ENCODE results near the gene ARHGAP10.

The ARHGAP10 gene

DNA sequence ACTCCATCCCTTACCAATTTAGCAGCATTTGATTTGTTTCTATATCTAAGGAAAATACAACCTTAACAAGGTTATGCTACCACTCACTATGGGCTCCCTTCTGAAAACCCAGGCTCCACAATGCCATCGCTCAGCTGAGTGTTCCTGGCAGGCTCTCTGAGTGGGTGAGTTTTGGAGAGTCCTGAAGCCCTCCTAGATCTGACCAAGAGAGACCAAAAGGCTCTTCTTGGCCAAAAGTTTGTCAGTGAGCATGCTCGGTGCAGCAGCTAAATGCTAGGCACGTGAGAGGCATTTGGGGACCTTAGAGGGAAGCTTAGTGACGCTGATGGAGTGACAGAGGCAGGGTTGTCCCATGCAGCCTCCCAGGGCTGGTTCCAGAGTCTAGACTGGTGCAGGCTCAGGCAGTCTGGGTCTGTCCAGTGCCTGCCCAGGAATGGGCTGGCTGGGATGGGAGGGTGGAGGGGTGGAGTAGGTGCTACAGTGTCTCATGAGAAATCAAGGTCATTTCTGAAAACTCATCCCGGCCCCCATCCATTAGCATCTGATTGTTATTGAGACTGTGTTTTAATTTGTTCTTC lies 363.5 kb downstream of the ARHGAP10 start:
- no peak for DNase-seq (ENCODE audit: low read depth)

DNA sequence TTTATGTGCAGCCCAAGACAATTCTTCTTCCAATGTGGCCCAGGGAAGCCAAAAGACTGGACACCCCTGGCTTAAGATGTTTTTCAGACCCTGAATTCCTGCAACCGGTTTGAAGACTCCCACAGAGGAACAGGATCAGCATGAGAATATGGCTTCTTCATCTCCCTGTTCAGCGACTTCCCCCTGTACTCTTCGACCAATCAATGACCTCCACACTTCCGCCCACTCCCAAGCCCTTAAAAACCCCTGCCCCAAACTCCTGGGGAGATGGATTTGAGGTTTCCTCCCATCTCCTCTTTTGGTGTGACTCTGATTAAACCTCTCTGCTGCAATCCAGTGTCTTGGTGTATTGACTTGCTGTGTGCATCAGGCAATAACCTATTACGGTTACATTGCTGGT lies 365.9 kb downstream of the ARHGAP10 start:
- DNase-seq (ENCODE audit: low read depth), result no peak

DNA sequence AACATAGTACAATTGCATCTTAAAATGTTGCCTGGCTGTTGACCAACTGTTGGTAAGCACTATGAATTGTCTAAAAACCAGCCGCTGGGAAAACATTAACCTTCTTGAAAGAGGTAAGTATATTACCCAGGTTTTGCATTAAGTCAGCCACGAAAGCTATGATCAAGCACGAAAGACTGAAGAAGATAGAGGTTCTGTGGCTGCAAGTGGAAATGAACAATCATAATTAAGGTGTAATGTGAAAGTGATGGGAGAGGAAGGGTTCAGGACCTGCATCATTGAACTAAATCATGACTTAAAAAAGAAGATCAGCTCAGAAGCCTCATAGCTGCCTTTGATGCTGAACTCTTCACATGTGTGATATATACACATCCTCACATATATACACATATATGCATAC lies 369.3 kb downstream of the ARHGAP10 start:
- DNase-seq (ENCODE audit: low read depth), result no peak

DNA sequence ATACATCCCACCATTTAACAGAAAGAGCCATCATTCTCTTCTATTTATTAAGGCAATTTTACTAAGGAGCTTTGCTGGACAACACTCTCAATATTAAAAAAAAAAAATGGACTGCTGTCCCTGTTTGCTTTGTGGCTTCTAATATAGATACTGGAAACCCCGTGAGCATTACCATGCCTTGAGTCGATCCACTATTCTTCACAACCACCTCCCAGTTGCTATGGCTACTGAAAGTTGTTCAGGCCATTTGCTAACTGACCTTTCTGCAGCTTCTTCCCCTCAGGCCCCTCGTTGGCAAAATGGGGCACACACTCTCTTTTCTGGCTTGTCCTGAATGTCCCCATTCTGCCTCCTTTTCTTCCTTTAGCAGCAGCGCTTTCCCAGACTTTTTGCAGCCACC lies 369.9 kb downstream of the ARHGAP10 start:
- DNase-seq (ENCODE audit: low read depth), result no peak

DNA sequence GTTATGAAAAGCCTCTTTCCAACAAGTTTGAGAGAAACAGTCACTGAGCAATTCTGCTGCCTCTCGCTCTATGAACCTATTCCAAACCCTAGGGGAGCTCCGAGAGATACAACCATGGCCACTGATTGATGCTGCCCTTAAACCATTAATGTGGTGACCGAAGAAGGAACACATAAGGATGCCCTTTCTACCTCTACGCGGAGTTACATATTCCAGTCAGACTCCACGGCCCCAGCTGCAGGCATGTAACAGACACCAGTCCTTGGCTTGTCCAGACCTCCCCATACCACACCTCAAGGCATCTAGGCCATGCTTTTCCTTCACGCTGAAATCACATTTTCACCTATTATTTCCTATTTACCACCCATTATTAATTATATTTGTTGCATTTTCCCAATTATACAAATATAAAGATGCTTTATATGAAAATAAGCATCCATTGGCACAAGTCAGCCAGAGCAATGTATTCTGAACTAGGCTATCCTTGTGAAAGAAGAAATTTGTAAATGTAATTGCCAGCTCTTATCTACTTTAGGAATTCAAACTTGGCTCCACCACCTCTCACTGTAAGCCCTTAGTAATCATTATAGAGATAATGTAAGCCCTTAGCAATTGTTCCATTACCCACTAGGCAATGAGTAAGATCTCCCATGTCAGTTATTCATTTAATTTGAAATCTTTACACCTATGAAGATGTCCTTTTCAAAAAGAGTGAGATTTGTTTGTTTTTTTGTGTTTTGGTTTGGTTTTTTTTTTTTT lies 371.9 kb downstream of the ARHGAP10 start:
- no peak for DNase-seq (ENCODE audit: low read depth)

DNA sequence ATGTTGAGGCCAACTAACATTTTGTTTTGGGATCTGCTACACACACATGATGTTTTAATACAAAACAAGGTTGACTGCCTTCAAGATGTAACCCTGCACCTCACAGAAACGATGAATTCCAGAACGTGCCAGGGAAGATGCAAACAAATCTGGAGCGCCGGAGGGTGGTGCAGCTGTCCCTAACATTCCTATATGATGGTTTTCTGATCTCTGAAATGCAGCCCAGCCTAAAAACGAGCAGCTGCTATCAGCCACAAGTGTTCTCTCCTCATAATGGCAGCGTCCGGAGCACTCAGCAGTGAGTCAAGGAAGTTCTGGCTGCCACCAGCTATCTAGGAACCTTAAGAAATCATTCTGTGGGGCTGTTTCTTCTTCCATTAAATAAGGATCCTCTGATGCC lies 376.9 kb downstream of the ARHGAP10 start:
- no peak for DNase-seq (ENCODE audit: low read depth)

DNA sequence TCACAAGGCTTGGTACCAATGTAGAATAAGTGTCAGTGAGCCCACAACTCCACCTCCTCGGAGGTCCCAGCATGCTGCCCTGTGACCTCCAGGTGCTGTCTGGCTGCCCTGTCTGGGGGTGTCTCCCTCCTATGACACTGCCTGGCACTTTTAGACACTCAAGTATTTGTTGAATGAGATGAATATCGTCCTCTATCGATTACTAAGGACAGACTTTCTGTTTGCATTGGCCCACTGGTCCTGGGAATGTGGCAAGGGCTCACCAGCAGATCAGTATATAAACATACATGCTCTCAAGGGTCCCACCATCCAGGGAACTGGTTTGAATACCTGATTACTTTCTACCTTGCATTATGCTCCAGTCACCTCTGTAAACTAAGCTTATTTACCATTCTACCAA lies 377.3 kb downstream of the ARHGAP10 start:
- DNase-seq (ENCODE audit: low read depth), result no peak

DNA sequence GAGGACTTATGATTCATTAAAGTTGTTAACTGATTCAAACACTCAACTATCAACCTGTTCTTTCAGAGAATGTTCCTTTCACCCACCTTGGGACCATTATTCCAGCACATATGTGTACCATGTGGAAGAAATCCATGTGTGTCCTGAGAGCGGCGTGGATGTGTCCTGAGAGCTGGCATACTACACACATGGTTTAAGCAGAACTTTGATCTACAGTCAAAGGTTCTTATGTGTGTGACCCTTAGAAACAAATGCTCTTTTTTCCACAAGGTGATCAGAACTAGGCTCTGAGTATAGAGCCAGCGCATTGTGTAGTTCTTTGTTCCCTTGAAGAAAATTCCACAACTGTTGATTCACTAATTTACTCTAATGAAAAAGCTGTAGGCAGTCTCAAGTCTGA lies 378.3 kb downstream of the ARHGAP10 start:
- DNase-seq (ENCODE audit: low read depth), result no peak

DNA sequence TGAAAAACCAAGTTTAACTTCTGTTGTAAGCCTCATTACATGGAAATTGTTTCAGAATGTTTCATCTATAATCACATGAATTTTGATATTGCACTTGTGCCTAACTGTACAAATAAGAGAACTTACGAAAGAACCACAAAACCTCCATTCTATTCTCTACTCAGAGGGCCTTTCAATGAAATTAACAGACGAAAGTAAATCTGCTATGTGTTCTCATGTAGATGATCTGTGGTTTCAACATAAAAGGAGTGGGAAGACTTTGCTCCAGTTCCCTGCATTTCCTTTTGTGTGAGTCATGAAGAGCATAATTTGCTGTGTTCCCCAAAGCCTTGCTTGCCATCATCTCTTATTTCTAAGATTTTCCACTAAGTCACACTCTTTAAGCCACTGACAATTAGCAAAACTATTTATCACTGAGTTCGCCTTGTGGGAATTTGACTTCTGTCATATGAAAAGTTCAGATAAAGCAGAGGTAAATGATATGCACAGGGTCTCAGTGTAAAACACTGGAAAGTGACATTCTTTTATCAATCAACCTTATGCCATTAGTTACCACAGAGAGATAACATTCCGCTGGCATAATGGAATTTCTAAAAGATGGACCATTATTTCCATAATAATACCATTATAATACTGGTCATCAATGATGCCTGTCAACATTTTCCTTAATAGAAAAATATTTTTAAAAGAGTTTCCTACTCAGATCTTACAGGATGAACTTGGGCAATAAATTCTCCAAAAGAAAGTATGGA lies 380.5 kb downstream of the ARHGAP10 start:
- no peak for DNase-seq (ENCODE audit: low read depth)

DNA sequence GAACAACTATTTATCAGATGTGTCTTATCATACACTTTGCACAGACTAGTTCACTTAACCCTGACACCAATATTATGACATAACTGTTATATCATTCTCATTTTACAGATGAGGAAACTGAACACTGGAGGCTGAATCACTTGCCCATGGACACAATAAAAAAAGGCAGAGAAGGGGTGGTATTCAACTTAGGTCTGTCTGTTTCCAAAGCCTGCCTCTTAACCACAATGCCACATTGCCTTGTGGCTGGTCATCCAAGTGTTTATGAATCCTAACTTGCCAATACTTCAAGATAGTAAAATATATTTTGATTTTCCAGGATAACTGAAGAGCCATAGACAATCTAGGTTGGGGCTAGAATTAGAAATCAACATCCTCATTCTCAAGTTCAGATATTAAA lies 382.5 kb downstream of the ARHGAP10 start:
- no peak for DNase-seq (ENCODE audit: low read depth)

DNA sequence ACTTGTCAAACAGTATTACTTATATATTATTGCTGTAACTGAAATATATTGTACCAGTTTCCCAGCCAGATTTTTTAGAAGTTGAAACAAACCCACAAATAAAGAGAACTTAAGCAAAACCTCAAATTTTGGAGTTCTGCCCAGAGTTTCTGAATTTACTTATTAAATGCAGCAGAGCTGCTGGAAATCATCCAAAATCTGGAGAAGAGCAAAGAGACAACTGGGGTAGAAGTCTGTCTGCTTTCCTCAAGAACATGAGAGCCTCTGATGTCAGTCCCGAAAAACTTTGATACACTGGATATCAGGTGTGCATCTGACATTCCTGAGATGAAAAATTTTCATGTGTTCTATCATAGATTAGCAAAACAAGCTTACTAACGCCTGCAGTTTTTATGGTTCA lies 384.4 kb downstream of the ARHGAP10 start:
- DNase-seq (ENCODE audit: low read depth), result no peak

DNA sequence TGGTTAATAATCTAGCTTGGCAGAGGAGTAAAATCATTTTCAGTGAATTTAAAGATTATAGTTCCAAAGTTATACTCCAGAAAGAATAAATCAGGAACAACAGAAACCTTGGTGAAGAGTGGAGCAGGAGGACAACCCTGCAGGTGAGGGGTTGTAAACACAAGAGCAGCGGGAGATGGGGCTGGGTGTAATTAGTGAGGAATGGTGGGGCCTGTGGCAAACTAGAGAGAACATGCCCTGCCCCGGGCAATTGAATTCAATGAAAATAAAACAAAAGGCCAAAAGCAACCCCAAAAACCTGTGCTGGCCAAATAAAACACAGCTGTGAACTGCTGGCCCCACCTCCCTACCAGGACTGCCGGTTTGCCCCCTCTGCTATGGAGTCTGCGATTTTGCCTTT lies 385.1 kb downstream of the ARHGAP10 start:
- no peak for DNase-seq (ENCODE audit: low read depth)

DNA sequence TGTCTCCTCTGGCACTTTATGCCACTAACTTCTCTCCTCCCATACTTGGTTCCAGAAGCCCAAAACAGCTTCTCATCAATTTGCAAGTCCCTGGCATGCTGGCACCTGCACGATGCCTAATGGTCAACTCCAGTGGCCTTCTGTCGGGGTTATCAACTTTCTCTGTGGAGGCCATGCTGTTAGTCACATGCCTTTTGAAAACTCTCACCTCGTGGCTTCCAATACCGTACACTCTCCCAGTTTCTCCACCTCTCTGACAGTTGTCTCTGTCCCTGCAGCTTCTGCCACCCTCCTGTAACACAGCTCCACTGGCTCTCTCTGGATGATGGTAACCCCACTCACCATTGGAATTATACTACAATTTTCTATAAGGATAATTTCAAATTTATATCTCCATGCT lies 386.3 kb downstream of the ARHGAP10 start:
- DNase-seq (ENCODE audit: low read depth), result no peak

DNA sequence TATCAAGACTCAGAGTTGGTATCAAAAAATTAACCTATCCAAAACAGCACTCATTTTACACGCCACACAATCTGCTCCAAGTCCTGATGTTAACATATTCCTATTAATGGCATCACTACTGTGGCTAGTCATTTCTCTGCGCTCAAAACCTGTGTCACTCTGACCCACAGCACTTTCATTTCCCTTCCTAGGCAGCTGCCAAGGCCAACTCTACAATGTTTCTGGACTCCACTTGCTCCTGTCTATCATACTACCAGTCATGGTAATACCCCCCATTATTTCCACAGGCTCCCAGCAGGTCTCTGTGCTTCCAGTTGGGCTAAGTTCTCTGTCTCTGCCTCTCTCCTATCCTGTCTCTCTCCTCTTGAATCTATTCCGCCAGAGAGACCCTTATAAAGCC lies 386.7 kb downstream of the ARHGAP10 start:
- no peak for DNase-seq (ENCODE audit: low read depth)

DNA sequence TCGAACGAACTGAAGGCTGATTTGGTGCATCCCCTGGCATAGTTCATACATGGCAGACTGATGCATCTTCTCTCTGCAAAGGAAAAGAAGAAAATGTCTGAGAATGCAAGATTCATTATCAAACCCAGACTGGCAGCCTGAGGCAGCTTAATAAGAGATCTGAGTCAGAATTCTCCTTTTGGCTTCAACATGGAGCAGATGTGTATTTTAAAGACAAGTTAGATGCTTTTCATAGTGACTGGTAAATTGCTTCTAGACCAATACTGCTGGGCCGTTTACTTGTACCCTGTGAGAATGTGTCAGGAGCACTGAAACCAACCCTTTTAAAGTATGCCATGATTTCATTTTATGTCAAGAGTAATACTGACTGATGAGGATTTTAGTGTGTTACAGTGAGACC lies 388.3 kb downstream of the ARHGAP10 start:
- no peak for DNase-seq (ENCODE audit: low read depth)
